Mammary epithelial cell (primary cell): Measurements from ENCODE around the gene ANKRD55.

Experiments
- CTCF ChIP-seq, 2 donors: IDR thresholded peaks in 1 of 2; conservative IDR thresholded peaks in 1 of 2; 2 replicates each; pipeline ENCODE4 v1.5.1; 2011 to 2012; ENCODE audit warnings: inconsistent platforms in 2 of 2, low read length in 2 of 2, mild to moderate bottlenecking in 2 of 2, control low read depth in 1 of 2, low read depth in 1 of 2; ENCODE audit not compliant: insufficient read depth in 1 of 2; ENCODE audit errors: extremely low read depth in 1 of 2
- EZH2 ChIP-seq: IDR thresholded peaks from 2 replicates; pipeline ENCODE4 v1.6.1; 2012; ENCODE audit warnings: low read length, inconsistent platforms, borderline replicate concordance

- TF ChIP-seq CTCF (conservative IDR thresholded peaks at IDR 0.05 in 1 of 2, IDR thresholded peaks at IDR 0.05 in 1 of 2; ENCODE audit: extremely low read depth in 1 of 2, insufficient read depth in 1 of 2, low read depth in 1 of 2, low read length in 2 of 2), result no peak
- no peak for TF ChIP-seq EZH2
Measured at GRCh38 chr5:56080375-56081052, 152.6 kb downstream of the ANKRD55 start.
